ENCODE measurements around the gene RPL5. TPM values are rescaled to one million over a fixed set of nuclear protein-coding genes. Genes with fewer than 3 reads are reported as not detected.

Gene RPL5
- total and polyA plus RNA-seq, 9 of the 15 experiments (the other 6 are each of a cell fraction or from before 2014, with no cell fraction given) = 1,467 to 4,252 (median 2,454) TPM

DNA sequence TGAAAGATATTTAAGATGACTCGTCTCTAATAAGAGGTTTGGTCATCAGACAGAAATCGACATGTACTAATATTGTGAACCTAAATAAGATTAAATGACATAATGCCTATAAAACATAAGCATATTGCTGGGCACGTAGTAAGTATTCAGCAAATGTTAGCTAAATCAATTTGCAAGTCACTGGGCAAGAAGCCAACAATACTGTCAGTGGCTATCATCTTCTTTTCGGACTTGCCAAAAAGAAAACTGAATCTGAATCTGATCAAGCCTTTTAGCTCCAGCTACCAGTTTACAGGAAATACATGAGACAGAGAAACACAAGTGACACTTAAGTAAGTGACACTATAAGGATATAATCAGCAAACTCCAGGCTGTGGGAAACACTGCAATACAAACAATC lies 46.0 kb downstream of the RPL5 start:
- Histone ChIP-seq H3K4me1 (replicated peaks in 1 of 2; ENCODE audit: control insufficient read depth in 2 of 2, insufficient read depth in 2 of 2, low read length in 2 of 2) (peaks cover 0 to 4% of the 10 kb centered on the region in 2 experiments; a peak in 1 of 5 replicates), H3K27me3 (ENCODE audit: control insufficient read depth in 2 of 2, insufficient read depth in 2 of 2, low read length in 2 of 2) (no peaks in the 10 kb centered on the region), H3K36me3 (ENCODE audit: control insufficient read depth, insufficient read depth, low read length) (no peaks in the 10 kb centered on the region), H3K4me3 (no peak overlapping the region), H3K9me3 (replicated peaks; ENCODE audit: control insufficient read depth, insufficient read depth, low read depth, low read length) (no peaks in the 10 kb centered on the region), H3K4me2 (ENCODE audit: insufficient read depth, low read length) (no peak overlapping the region), H4K20me1 (replicated peaks; ENCODE audit: control insufficient read depth, insufficient read depth, low read length) (no peaks in the 10 kb centered on the region), H3K27ac (ENCODE audit: extremely low read depth, low read depth, low read length) (no peak overlapping the region), H3K9me1 (ENCODE audit: control insufficient read depth, insufficient read depth, low read length) (no peaks in the 10 kb centered on the region), H2AFZ (ENCODE audit: low read depth, low read length) (no peak overlapping the region), H3K9ac (ENCODE audit: insufficient read depth in 1 of 2, low read depth in 2 of 2, low read length in 2 of 2) (no peak overlapping the region), H3K79me2 (ENCODE audit: control insufficient read depth, insufficient read depth, low read length) (no peaks in the 10 kb centered on the region)
- FAIRE-seq (peak; percentile 54), DNase-seq (ENCODE audit: extremely low read depth in 1 of 4, low spot score in 3 of 4) (peak in 1 of 4 experiments; percentile 39), ATAC-seq (no peak)
- POLR2A ChIA-PET = interaction anchor here (2.3 kb wide), 1 partner anchor 11 kb away, joined by 7 read pairs; no protein-coding TSS in a partner anchor
- TF ChIP-seq MEIS2 (IDR thresholded peaks at IDR 0.05; ENCODE audit: partially characterized antibody) (peak; percentile 31), C11orf30 (IDR thresholded peaks at IDR 0.05; ENCODE audit: low read depth) (0 out of 2 replicates have a peak, but pooled peaks have one; percentile 8), MAFG (tag; conservative IDR thresholded peaks at IDR 0.05) (peak; percentile 51), CTBP1 (IDR thresholded peaks at IDR 0.05; ENCODE audit: borderline replicate concordance) (no peak), EP300 (IDR thresholded peaks at IDR 0.05; ENCODE audit: low read length) (0 out of 2 replicates have a peak, but pooled peaks have one; percentile 7), NFIC (IDR thresholded peaks at IDR 0.05) (peak; percentile 86), ZNF316 (IDR thresholded peaks at IDR 0.05) (peak; percentile 17; the same call in 1 of the 2 replicates), XRCC5 (IDR thresholded peaks at IDR 0.05; ENCODE audit: low read depth, low read length) (no peak)
- TF ChIP-seq, protein P1, sequence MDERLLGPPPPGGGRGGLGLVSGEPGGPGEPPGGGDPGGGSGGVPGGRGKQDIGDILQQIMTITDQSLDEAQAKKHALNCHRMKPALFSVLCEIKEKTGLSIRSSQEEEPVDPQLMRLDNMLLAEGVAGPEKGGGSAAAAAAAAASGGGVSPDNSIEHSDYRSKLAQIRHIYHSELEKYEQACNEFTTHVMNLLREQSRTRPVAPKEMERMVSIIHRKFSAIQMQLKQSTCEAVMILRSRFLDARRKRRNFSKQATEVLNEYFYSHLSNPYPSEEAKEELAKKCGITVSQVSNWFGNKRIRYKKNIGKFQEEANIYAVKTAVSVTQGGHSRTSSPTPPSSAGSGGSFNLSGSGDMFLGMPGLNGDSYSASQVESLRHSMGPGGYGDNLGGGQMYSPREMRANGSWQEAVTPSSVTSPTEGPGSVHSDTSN (CRISPR knock-in tag; IDR thresholded peaks at IDR 0.05; ENCODE audit: low read depth) = no peak
- TF ChIP-seq, protein P1 (tag; conservative IDR thresholded peaks at IDR 0.05; ENCODE audit: low read depth) = peak; percentile 24; the same call in 1 of the 2 replicates
- TF ChIP-seq, protein P2, sequence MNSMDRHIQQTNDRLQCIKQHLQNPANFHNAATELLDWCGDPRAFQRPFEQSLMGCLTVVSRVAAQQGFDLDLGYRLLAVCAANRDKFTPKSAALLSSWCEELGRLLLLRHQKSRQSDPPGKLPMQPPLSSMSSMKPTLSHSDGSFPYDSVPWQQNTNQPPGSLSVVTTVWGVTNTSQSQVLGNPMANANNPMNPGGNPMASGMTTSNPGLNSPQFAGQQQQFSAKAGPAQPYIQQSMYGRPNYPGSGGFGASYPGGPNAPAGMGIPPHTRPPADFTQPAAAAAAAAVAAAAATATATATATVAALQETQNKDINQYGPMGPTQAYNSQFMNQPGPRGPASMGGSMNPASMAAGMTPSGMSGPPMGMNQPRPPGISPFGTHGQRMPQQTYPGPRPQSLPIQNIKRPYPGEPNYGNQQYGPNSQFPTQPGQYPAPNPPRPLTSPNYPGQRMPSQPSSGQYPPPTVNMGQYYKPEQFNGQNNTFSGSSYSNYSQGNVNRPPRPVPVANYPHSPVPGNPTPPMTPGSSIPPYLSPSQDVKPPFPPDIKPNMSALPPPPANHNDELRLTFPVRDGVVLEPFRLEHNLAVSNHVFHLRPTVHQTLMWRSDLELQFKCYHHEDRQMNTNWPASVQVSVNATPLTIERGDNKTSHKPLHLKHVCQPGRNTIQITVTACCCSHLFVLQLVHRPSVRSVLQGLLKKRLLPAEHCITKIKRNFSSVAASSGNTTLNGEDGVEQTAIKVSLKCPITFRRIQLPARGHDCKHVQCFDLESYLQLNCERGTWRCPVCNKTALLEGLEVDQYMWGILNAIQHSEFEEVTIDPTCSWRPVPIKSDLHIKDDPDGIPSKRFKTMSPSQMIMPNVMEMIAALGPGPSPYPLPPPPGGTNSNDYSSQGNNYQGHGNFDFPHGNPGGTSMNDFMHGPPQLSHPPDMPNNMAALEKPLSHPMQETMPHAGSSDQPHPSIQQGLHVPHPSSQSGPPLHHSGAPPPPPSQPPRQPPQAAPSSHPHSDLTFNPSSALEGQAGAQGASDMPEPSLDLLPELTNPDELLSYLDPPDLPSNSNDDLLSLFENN (IDR thresholded peaks at IDR 0.05; ENCODE audit: low read depth in 2 of 2, low read length in 2 of 2) = no peak
- TF ChIP-seq, protein P3, sequence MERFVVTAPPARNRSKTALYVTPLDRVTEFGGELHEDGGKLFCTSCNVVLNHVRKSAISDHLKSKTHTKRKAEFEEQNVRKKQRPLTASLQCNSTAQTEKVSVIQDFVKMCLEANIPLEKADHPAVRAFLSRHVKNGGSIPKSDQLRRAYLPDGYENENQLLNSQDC (CRISPR knock-in tag; IDR thresholded peaks at IDR 0.05) = no peak
- TF ChIP-seq, protein P4, sequence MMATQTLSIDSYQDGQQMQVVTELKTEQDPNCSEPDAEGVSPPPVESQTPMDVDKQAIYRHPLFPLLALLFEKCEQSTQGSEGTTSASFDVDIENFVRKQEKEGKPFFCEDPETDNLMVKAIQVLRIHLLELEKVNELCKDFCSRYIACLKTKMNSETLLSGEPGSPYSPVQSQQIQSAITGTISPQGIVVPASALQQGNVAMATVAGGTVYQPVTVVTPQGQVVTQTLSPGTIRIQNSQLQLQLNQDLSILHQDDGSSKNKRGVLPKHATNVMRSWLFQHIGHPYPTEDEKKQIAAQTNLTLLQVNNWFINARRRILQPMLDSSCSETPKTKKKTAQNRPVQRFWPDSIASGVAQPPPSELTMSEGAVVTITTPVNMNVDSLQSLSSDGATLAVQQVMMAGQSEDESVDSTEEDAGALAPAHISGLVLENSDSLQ (IDR thresholded peaks at IDR 0.05) = peak; percentile 65
- CTCF ChIA-PET (ENCODE audit: low intra/inter-chr PET ratio) = no interaction called here
- WGBS (ENCODE audit: insufficient coverage, low coverage, missing lambda C conversion rate) = 10% methylated on average over 4 of the region's 4 CpGs
- intact Hi-C loops (cut with micrococcal nuclease) (no loop called here), in situ Hi-C loops (cut with MboI) (no loop called here)
- BruUV-seq (replicated peaks) = no TSS peak

Data from K562 (cell line).